Measurements from ENCODE around the gene CAMSAP2.

GRCh38 chr1:200793677-200794076 is 55.0 kb downstream of the CAMSAP2 start:
- TF ChIP-seq TCF7L2 (IDR thresholded peaks at IDR 0.05; ENCODE audit: borderline replicate concordance, extremely low read depth, insufficient read depth, insufficient read length) (no peak), POLR2A (IDR thresholded peaks at IDR 0.05; ENCODE audit: borderline replicate concordance, extremely low read depth, insufficient read depth, insufficient read length) (no peak), ZNF274 (IDR thresholded peaks at IDR 0.05; ENCODE audit: low read depth, low read length) (no peak)
- TF ChIP-seq, protein P1, sequence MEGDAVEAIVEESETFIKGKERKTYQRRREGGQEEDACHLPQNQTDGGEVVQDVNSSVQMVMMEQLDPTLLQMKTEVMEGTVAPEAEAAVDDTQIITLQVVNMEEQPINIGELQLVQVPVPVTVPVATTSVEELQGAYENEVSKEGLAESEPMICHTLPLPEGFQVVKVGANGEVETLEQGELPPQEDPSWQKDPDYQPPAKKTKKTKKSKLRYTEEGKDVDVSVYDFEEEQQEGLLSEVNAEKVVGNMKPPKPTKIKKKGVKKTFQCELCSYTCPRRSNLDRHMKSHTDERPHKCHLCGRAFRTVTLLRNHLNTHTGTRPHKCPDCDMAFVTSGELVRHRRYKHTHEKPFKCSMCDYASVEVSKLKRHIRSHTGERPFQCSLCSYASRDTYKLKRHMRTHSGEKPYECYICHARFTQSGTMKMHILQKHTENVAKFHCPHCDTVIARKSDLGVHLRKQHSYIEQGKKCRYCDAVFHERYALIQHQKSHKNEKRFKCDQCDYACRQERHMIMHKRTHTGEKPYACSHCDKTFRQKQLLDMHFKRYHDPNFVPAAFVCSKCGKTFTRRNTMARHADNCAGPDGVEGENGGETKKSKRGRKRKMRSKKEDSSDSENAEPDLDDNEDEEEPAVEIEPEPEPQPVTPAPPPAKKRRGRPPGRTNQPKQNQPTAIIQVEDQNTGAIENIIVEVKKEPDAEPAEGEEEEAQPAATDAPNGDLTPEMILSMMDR (IDR thresholded peaks at IDR 0.05 in 2 of 3, conservative IDR thresholded peaks at IDR 0.05 in 1 of 3; ENCODE audit: borderline replicate concordance in 1 of 3, insufficient read depth in 1 of 3, low read depth in 2 of 3, low read length in 2 of 3): no peak
- TF ChIP-seq, protein P2, sequence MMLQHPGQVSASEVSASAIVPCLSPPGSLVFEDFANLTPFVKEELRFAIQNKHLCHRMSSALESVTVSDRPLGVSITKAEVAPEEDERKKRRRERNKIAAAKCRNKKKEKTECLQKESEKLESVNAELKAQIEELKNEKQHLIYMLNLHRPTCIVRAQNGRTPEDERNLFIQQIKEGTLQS (IDR thresholded peaks at IDR 0.05): no peak
